ENCODE measurements around the gene NTNG1.
A peak's percentile ranks its signal among the peaks of the same experiment; 100 is the strongest.

- TF ChIP-seq CTCF (IDR thresholded peaks at IDR 0.05) (peak; percentile 23 to 65 (median 57)), POLR2A (IDR thresholded peaks at IDR 0.05) (no peak)
Observed at GRCh38 chr1:107430540-107431228, 289.8 kb downstream of the NTNG1 start.
